ENCODE results near the gene GSX1. TPM values are rescaled to one million over a fixed set of nuclear protein-coding genes. Genes with fewer than 3 reads are reported as not detected.

The GSX1 gene
- total and polyA plus RNA-seq, 9 of the 15 experiments (the other 6 are each of a cell fraction or from before 2014, with no cell fraction given): not detected

DNA sequence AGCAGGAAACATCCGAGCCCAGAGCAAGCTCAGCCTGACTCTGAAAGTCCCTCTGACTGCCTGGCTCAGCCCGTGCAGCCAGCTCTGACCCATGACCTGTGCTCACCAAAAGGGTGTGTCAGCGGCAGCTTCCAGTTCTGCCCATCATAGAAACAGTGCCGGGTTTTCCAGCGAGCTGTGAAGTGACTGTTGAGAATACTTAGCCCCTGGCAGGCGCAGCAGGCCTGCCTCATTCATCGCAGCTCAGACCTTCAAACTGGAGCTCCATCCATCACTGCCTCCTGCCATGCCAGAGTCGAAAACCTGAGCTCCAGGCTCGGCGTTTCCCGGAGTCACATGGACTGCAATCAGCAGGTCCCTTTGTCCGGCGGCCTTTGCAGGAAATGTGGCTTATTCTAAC lies 16.3 kb upstream of the GSX1 start:
- Histone ChIP-seq H3K9ac (ENCODE audit: insufficient read depth in 1 of 2, low read depth in 2 of 2, low read length in 2 of 2) (no peak overlapping the region), H3K36me3 (ENCODE audit: control insufficient read depth, insufficient read depth, low read length) (no peaks in the 10 kb centered on the region), H3K9me3 (replicated peaks; ENCODE audit: control insufficient read depth, insufficient read depth, low read depth, low read length) (no peaks in the 10 kb centered on the region), H3K27ac (ENCODE audit: extremely low read depth, low read depth, low read length) (no peak overlapping the region), H3K4me2 (ENCODE audit: insufficient read depth, low read length) (no peak overlapping the region), H3K9me1 (ENCODE audit: control insufficient read depth, insufficient read depth, low read length) (no peaks in the 10 kb centered on the region), H2AFZ (ENCODE audit: low read depth, low read length) (no peak overlapping the region), H3K4me3 (no peak overlapping the region), H3K4me1 (replicated peaks in 1 of 2; ENCODE audit: control insufficient read depth in 2 of 2, insufficient read depth in 2 of 2, low read length in 2 of 2) (no peaks in the 10 kb centered on the region), H3K27me3 (ENCODE audit: control insufficient read depth in 2 of 2, insufficient read depth in 2 of 2, low read length in 2 of 2) (peaks cover 0 to 22% of the 10 kb centered on the region in 2 experiments; a peak in 2 of 5 replicates), H3K79me2 (ENCODE audit: control insufficient read depth, insufficient read depth, low read length) (no peaks in the 10 kb centered on the region), H4K20me1 (replicated peaks; ENCODE audit: control insufficient read depth, insufficient read depth, low read length) (no peaks in the 10 kb centered on the region)
- no peak for TF ChIP-seq CSDE1 (IDR thresholded peaks at IDR 0.05)
- no peak for TF ChIP-seq SMAD3 (CRISPR knock-in tag; conservative IDR thresholded peaks at IDR 0.05)
- TF ChIP-seq ZNF699 (CRISPR knock-in tag; IDR thresholded peaks at IDR 0.05; ENCODE audit: insufficient replicate concordance): no peak
- TF ChIP-seq DMBX1 (CRISPR knock-in tag; IDR thresholded peaks at IDR 0.05; ENCODE audit: borderline replicate concordance): no peak
- no peak for TF ChIP-seq RBM34 (IDR thresholded peaks at IDR 0.05; ENCODE audit: borderline replicate concordance, insufficient read depth, low read length)
- TF ChIP-seq IFI16 (CRISPR knock-in tag; IDR thresholded peaks at IDR 0.05): no peak
- TF ChIP-seq ZC3H8 (IDR thresholded peaks at IDR 0.05): no peak
- no peak for TF ChIP-seq ARHGAP35 (IDR thresholded peaks at IDR 0.05; ENCODE audit: partially characterized antibody)
- TF ChIP-seq, protein P1, sequence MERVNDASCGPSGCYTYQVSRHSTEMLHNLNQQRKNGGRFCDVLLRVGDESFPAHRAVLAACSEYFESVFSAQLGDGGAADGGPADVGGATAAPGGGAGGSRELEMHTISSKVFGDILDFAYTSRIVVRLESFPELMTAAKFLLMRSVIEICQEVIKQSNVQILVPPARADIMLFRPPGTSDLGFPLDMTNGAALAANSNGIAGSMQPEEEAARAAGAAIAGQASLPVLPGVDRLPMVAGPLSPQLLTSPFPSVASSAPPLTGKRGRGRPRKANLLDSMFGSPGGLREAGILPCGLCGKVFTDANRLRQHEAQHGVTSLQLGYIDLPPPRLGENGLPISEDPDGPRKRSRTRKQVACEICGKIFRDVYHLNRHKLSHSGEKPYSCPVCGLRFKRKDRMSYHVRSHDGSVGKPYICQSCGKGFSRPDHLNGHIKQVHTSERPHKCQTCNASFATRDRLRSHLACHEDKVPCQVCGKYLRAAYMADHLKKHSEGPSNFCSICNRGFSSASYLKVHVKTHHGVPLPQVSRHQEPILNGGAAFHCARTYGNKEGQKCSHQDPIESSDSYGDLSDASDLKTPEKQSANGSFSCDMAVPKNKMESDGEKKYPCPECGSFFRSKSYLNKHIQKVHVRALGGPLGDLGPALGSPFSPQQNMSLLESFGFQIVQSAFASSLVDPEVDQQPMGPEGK (CRISPR knock-in tag; IDR thresholded peaks at IDR 0.05; ENCODE audit: borderline replicate concordance): no peak
- in situ Hi-C loops (cut with MboI): no loop called here
- intact Hi-C loops (cut with micrococcal nuclease): no loop called here
- ChIA-PET POLR2A (interaction anchor here (0.5 to 0.7 kb wide), 2 partner anchors 757 to 829 kb away, joined by 3 read pairs; no protein-coding TSS in a partner anchor), CTCF (ENCODE audit: low intra/inter-chr PET ratio) (no interaction called here)
- ATAC-seq: no peak
- WGBS (ENCODE audit: insufficient coverage, low coverage, missing lambda C conversion rate): 2% methylated on average over 11 of the region's 13 CpGs
- no TSS peak for BruUV-seq (replicated peaks)
- no peak for FAIRE-seq
- no peak for DNase-seq (ENCODE audit: extremely low read depth in 1 of 4, low spot score in 3 of 4)

Data from K562 (cell line).